Coronary artery (tissue), 2 donors: ENCODE measurements around the gene CCDC69.

ENCODE experiments used
- DNase-seq: peaks from one replicate; pipeline ENCODE4 v3.0.0-alpha.2; 2017; ENCODE audit warnings: low spot score
- H3K27ac ChIP-seq, 2 donors: fragments of 200-600 bp; sonication (generic); one replicate each; pipeline ENCODE4 v1.5.1; 2016 to 2019
- H3K4me3 ChIP-seq: fragments of 200-600 bp; sonication (generic); 2 replicates; pipeline ENCODE4 v1.5.1; 2016; ENCODE audit warnings: mild to moderate bottlenecking, moderate library complexity
- TF ChIP-seq, protein P1 (sequence below): fragments of 200-600 bp; sonication (generic); IDR thresholded peaks from one replicate; pipeline ENCODE4 v1.5.1; 2019; ENCODE audit warnings: antibody characterized with exemption

Gene CCDC69

GRCh38 chr5:151156507-151157420 lies 67.1 kb downstream of the CCDC69 start:
- peak overlapping the region; percentile 82 for H3K4me3 ChIP-seq
- TF ChIP-seq, protein P1, sequence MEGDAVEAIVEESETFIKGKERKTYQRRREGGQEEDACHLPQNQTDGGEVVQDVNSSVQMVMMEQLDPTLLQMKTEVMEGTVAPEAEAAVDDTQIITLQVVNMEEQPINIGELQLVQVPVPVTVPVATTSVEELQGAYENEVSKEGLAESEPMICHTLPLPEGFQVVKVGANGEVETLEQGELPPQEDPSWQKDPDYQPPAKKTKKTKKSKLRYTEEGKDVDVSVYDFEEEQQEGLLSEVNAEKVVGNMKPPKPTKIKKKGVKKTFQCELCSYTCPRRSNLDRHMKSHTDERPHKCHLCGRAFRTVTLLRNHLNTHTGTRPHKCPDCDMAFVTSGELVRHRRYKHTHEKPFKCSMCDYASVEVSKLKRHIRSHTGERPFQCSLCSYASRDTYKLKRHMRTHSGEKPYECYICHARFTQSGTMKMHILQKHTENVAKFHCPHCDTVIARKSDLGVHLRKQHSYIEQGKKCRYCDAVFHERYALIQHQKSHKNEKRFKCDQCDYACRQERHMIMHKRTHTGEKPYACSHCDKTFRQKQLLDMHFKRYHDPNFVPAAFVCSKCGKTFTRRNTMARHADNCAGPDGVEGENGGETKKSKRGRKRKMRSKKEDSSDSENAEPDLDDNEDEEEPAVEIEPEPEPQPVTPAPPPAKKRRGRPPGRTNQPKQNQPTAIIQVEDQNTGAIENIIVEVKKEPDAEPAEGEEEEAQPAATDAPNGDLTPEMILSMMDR, result no peak
- H3K27ac ChIP-seq, result peak overlapping the region; percentile 76 to 91
- no peak for DNase-seq

DNA sequence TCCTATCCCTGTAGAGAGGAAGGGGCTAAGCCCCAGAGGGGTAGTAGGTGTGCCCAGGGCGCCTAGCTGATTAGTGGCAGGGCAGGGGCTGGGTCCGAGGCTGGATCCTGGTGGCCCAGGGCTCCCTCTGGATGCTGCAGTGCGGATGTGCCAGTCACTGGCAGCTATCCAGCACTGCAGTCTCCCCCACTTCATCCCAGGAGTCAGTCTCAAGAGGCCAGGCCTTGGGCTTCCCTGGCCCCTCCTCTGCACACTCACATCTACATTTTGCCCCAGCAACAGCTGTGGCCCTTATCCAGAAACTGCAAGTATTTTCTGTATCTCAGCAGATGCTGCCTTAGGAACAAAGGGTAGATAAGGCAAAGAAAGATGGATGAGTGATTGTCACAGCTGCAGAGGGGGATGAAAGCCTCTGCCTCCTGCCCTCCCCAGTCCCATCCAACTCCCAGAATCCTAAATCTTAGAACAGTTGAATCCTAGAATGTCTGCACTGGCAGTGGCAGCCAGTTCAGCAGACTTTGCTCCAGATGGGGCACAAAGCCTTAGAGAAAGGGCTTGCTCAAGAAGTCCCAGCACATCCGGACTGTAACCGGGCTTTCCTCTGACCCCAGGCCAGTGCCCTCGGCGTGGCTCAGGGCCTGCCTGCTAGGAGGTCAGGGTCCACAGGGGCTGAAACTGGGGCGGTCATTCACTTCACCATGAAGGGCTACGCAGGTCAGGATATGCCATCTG lies 68.0 kb downstream of the CCDC69 start:
- TF ChIP-seq, protein P1, result no peak
- H3K4me3 ChIP-seq, result peak overlapping the region; percentile 82
- no peak for DNase-seq
- peak overlapping the region; percentile 76 to 91 for H3K27ac ChIP-seq

DNA sequence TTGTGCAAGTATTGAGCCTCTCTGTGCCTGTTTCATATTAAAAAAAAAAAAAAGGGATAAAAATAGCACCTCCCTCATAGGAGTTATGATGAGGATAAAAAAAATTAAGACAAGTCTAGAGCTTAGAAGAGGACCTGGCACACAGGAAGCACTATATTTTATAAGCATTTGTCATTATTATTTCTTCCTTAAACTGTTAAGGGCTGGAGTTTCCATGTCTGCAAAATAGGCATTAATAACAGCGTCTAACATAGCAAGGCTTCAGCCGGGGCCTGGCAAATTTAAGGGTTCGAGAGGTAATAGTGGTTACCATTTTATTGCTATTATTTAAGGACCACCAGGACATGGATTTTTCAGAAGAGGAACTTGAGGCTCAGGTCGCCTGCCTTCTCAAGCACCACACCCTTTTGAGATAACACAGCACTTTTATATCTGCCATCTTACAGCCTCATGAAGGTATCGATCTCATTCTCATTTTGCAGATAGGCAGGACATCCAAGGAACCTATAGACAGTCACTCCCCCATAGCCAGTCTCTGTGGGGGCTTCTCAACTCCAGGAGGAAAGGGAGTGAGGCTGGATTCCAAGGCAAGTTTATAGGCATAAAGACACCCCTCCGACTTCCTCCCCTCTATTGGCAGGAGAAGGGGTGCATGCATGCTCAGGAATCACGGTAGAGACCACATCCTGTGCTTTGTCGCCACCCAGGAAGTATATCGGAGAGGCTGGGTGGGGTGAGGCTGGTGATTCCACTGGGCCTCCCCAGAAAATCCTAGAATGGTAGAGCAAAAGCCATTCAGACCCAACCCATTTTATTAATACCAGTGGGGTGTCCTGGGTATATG lies 68.7 kb downstream of the CCDC69 start:
- peak overlapping the region; percentile 82 for H3K4me3 ChIP-seq
- peak overlapping the region; percentile 76 to 91 for H3K27ac ChIP-seq
- TF ChIP-seq, protein P1, result no peak
- DNase-seq, result no peak

- H3K27ac ChIP-seq, result no peak overlapping the region
- no peak overlapping the region for H3K4me3 ChIP-seq
- TF ChIP-seq, protein P1, result no peak
- DNase-seq, result no peak
These were observed 70.1 kb downstream of the CCDC69 start for GRCh38 chr5:151153766-151154272.

DNA sequence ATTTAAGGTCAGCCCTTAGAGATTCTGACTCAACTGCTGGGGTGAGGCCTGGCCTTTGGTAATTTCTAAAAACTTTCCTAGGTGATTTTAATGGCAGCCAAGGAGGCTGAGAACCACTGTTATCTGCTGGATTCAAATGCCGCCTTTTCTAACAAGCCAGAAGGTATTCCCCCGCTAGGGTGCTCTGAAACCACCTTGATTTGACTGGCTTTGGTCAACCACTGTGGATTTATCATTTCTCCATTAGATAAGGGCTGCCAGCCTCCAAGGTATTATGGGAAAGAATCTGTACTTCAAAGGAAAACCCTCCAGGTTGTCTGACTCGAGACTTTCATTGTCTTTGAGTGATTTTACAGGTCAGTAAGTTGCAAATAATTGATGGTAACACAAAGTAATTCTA lies 70.6 kb downstream of the CCDC69 start:
- TF ChIP-seq, protein P1, result no peak
- DNase-seq, result no peak
- H3K27ac ChIP-seq, result no peak overlapping the region
- H3K4me3 ChIP-seq, result no peak overlapping the region

DNA sequence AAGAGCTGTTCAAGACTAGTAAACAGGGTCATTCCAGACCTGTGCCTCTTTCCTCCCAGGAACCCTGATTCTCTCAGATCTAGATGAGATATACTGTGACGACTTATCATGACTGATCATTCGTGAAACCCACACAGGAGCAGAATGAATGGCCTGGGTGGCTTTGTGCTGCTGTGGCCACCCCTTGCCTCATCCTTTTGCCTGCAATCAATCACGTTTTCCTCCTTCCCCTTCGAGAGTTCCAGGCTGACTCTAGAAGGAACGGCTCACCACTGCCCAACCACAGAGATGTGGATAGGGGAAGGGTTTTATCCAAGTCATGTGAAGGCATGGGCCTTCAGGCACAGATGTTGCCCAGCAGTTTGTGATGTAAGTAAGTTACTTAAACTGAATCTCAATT lies 72.1 kb downstream of the CCDC69 start:
- Histone ChIP-seq H3K4me3 (no peak overlapping the region), H3K27ac (peak overlapping the region; percentile 57 to 61)
- TF ChIP-seq, protein P1, result no peak
- no peak for DNase-seq
